HG03103 (cell line): ENCODE results near the gene C22orf31.

Experiments
- ATAC-seq: cut with Tn5 transposase; IDR thresholded peaks from one replicate; pipeline ENCODE4 v1.9.1; 2021; ENCODE audit warnings: low read depth; ENCODE audit not compliant: unreplicated experiment

The C22orf31 gene

DNA sequence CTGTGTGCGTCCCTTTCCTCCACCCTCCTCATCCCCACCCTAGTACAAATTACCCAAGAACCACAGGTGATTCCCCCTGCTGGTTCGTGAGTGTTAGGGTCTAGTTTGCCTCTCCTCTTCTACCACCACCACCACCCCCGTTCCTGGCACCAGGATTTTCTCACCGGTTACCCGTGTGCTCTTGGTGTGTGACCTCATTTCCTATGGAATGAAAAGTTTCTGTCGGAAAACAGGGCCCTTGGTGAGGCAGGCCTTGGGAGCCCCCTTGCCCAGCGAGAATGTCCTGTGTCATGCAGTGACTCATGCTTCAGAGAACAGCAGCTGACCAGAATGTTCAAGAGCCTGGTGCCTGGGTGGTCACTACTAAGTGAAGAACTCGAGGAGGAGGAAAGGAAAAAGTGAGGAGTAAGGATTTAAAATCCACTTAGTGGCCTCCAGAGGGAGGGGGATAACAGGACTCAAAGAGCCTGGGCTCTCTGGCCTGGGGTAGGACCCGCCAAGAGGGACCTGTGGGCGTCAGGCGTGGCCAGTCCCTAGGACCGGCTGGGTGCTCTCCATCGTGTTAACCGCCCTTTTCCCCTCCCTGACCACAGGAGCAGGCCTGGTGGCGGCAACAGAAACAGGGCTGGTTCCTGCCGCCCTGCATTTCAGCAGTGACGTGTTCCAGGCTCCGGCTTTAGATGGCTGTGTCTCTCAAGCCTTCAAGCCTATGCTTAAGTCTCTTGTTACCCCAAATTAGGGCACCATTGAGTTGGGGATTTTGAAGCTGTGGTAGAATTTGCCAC is 30.2 kb downstream of the C22orf31 start:
- ATAC-seq, result no peak

DNA sequence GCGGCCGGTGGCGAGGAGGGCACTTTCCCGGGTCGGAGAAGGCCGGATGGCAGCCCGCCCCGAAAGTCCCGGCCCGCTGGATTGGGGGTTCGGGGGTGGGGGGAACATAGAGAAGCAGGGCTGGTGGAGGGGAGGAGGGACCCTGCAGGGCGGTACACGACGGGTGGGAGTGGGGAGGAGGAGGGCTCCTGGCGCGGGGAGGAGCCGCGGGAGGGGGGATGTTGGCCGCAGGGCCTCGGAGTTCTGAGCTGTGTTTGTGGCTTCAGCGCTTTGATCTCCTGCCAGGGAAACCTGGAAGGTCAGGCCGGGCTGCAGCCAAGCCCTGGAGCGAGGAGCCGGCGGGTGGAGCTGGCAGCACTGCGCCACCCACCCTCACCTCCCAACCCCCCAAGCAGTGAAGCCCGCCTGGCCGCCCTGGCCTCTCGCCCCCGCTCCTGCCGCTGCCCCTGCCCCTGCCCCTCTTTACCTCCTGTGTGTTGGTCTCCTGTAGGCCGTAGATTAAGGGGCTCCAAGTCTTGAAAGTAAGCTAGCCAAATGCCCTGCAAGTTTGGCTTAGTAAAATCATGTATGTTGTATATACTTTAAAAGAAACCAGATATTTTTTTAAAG is 30.9 kb downstream of the C22orf31 start:
- ATAC-seq, result no peak

DNA sequence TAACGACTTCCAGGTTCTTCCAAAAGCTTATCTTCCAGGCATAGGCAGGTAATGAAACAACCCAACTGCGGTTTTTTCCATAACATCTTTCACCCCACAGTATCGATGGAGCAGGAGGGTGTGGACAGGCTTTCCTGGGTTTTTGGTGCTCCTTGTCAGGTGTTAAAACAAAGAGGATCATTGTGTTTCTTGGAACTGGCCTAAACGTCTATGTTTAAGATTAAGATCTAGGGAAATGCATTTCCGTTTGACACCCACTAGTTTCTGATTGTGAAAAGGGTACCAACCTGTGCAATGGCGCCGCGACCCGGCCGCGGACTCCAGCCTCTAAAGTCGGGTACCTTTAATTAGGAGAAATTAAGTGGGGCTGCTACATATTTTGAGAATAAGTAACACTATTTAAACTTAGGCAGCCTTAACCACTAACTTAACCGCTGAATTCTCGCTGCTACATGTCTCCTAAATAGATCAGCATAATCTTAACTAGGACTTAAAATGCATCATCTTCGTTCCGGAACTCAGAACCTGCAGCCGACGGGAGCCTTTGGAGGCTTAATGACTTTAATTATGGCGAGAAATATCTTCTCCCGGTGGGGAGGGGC is 31.5 kb downstream of the C22orf31 start:
- ATAC-seq, result no peak

DNA sequence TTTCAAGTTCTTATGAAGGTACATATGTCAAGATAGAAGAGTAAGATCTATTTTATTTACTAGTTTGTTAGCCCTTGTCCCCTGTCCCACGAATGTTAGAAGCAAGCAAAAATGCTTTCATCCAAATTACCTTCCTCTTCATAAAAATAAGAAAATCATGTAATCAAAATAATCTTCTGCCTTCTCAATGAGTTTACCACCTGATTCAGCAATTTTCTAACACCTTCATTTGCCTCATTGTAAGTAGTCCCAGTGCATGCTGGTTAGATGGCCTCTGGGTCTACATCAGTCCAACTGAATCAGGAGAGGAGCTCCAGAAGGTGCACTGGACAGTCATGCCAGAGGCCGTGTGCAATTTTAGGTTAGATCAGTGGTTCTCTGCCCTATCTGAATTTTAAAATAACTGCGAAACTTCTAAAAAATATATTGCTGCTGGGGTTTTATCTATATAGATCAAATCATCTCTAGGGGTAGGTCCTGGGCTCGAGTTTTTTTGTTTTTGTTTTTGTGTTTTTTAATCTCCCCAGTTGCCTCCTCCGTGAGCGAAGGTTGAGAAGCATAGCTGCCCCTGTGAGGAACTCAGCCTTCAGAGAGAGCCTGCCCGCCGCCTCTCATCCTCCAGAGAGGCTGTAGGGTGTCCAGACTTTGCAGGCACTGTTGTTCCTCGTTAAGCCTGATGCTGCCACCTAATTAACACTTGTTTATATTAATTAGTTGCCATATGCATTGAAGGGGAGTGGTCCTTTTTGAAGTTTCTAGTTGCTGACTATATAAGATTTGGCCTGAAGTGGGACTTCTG is 32.2 kb downstream of the C22orf31 start:
- ATAC-seq, result no peak

DNA sequence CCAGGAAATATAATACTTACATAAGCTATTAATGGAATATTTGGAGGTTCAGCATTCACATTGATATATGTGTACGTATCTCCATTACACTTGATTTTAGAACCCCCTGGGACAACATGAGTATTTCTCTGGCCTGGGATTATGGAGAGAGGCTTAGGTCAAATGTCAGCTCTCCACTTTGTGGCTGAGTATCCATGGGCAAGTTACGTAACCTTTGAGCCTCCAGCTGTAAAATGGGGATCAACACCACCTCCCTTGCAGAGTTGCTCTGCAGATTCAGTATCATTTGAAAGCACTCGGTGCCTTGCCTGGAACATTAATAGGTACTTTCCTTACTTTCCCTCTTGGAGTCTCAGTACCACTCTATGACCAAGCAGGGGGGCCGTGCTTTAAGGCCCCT is 33.2 kb downstream of the C22orf31 start:
- no peak for ATAC-seq

DNA sequence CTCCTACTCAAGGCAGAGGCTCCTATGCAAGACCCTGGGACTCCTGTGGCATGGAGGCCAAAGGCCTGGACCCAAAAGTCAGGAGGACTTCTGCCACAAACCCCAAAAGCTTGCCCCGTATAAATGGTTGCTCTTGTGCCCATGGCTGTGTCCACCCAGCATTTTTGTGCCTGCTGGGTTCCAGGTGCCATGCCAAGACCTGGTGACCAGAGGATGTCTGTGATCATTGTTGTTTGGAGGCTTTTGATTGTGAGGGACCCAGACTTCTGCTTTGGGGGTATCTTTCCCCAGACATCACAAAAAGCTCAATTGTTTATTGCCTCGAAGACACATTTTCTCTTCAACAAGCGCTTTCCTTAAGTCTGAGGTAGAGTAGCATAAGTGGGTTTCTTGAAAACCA is 35.1 kb downstream of the C22orf31 start:
- no peak for ATAC-seq

DNA sequence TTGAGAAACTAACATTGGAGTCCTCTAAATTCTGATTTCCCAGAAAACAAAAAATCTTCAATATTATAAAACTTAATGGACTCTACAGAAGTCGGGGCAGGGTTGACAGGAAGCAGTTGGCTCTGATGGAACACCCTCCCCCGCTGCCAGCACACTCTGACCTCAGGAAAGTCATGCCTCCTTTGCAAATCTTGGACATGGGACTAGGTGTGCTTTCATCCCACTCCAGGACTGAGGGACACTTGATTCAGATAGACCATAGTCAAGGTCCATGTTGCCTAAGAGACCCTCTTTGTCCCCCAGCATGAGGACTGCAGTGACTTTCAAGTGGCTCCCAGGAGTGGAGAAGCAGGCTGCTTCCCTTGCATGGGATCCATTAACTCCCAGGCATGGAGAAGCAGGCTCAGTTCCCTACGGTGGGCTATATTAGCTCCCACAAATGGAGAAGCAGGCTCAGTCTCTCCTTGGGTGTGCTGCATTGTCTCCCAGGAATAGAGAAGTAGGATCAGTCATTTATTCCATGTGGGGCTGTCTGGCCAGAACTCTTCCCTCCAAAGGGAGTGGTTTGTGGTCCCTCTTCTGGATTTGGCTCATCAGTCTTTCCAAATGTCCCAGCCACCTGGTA is 38.3 kb downstream of the C22orf31 start:
- ATAC-seq, result no peak

DNA sequence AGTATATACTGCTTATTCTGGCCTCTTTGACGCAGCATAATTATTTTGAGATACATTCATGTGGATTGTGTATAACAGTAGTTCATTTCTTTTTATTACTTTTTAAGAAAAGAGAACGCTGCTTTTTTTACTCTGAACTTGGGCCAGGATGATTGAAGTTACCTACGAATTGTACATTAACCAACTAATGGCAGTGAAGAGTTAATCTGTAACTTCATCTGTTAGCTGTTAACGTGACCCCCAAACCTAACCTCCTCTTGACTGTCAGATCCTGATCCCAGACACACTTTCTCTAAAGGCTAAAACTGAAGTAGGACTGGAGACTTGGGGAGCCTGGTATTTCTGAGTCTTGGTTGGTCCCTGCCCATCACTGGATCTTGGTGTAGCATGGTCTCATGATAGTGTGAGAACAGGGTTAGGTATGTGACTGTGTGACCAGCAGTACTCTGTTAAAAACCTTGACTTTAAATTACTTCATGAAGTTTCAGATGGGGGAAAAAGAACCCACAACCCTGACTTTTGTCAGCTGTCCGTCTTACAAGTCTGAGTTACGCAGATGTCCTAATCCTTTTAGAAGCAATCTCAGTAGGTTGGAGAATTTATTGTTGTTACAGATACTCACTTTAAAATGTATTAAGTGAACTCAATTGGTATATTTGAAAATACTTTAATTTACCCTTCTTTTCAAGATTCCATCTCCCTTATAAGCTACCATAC is 39.4 kb downstream of the C22orf31 start:
- no peak for ATAC-seq

DNA sequence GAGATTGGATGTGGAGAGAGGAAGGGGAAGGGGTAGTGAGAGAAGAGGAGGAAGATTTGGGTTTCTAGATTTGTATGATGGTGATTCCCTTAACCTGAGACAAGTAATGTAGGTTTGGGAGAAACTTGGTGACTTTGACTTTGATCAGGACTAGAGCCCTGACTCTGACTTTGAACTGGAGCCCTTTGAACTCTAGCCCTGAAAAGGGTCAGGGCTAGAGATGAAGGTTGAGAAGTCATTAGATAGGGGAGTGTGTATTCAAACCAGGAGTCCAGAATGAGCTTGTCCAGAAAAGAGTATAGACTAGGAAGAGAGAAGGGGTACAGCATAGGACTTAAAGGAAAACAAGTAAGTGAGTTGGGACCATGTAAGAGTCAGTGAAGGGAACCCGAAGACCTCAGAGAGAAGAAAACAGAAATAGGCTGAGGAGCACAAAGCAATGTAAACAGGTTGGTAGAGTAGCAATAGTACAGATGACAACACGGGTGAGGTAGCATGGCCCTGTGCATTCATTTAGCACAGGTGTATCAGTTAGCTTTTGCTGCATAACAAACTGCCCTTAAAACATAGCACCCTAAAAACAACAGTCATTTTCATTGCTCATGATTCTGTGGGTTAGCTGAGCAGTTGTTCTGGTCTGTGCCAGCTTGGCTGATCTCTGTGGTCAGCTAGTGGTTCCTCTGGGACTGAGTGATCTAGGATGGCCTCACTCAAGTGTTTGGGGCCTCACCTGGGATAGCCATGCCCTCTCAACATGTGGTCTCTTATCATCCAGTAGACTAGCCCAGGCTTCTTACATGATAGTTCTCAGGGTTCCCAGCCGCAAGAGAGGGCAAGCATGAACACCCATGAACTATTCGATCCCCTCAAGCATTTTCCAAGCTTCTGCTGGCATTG is 43.1 kb downstream of the C22orf31 start:
- ATAC-seq, result no peak

DNA sequence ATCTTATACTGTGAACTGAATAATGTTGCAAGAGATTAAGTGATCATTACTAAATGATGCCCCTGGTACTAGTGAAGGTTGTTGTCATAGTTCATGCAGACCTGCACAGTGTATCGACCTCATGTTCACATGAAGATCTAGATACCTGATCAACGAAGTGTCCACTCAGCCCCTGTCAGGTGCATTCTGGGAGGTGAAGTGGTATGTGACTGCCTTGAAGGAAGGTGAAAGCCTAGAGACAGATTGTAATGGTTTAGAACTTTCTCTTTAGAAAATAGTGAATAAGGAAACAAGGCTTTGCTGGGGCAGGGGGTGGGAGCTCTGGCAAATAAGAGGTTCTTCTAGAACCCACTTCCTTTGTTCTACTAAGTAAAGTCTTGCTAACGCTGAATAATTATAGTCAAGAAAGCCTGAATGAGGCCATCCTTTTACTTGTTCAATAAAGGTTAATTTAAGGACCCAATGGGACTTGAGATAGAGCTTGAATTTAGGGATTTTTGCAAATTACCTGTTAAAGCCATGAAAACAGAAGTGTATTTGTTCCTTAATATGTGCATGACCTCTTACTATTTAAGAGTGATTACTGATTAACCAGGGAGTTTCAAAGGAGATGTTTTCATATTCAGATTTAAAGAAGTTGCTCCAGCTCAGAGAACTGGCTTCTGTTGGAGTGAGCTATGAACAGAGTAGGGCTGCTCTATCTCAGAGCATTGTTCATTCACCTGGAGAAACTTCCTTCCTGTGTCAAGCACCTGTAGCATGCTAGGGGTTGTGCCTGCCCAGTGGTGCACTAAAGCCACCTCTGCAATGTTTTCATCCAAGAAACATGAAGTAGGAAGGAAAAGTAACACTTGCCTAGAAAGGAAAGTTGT is 45.3 kb downstream of the C22orf31 start:
- ATAC-seq, result no peak

DNA sequence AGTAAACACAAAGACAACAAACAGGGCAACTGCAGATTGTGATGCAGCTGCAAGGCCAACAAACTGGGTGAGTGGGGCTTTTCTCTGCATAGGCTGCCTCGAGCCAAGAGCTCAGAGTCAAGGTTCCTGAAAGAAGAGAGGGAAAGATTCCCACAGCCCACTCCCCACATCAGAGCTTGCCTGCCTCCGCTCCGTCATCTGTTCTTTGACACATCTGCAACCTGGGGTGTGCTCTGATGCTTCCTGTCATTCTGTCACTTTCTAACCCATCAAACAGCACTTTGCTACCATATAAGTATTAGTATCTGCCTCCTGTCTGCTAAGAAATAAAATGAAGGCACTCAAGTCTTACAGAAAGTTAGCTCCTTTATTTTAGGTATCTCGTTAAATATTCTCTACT is 46.9 kb downstream of the C22orf31 start:
- no peak for ATAC-seq

DNA sequence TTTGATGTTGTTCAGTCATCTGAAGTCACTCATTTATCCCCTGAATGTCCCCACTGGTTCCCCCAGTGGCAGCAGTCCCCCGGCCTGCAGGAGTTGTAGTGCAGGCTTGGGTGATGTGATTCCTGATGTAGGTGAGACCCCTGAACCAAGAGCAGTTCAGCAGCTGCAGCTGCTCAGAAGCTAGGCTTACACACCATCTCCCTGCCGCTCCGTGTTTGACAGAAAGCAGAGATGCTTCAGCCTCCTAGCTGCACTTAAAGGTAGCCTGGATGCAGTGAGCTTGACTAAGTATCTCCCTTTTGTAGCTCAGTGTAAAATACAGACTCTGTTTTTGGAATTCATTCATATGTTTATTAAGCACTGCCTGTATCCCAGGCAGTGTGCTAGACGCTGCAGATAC is 47.3 kb downstream of the C22orf31 start:
- no peak for ATAC-seq

DNA sequence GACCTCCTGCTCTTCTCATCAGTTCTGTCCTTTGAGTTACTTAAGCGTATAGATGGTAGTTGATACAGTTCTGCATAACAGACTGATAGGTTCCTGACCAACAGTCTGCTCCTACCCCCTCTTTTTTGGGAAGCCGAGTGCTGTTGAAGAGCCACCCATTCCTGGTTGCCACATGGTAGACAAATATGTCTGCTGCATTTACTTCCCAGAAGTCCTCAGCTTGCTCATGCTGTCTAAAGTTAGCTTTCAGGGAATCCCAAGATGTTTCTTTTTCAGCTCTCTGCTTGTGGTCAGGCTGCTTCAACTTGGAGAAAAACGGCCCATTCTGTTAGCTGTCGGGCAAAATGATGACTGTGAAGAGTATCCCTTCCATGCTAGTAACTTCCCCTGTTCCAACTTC is 48.7 kb downstream of the C22orf31 start:
- no peak for ATAC-seq

DNA sequence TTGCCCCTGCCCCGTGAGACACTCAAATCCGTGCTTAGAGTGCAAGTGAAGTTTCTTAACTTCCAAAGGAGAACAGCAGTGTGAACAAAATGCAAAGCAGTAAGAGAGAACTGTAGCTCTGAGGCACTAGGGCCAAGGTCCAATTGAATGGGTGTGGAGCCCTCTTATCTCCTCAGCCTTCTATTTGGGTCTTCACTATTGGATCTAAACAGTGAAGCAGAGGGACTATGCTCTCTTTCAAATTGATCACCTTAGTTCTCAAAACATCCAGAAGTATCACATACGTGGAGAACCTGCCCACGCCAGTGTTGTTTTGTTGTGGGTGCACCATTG is 49.6 kb downstream of the C22orf31 start:
- ATAC-seq, result no peak

DNA sequence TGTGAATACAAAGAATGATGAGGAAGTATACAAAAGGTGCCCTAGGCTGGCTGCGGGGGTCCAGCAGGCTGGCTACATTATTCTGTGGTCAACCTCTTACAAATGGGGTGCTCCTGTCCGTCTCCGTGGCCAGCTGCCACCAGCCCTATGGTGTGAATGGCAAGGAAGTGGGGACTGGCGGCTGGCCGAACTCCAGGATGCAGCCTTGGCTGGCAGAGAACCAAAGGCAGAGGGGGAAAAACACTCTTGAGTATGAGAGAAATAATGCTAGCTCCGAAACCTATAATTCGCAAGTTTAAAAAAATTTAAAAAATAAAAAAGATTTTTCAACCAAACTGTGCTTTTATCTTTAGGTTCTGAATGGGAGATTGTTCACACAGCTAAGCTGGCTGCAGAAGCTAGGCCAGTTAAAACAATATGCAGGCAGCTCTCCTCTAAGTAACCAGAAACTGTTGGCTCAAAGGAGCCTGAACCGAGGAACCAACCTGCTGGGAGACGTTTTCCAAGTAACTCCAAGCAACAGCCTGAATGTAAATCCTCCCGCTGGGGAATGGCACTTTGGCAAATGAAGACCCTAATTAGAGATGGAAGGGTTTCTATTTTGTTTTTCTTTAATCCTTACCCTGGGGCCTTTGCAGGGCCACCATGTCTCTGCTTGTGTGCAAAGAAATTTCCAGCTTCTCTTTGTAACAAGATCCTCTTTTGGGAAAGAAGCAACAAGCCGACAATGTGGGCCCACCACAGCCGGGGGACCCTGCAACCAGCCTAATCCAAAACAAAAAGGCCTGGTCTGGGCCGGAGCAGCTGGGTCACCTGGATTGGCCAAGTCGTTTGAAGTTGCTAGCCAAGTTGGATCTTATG is 50.2 kb downstream of the C22orf31 start:
- no peak for ATAC-seq

DNA sequence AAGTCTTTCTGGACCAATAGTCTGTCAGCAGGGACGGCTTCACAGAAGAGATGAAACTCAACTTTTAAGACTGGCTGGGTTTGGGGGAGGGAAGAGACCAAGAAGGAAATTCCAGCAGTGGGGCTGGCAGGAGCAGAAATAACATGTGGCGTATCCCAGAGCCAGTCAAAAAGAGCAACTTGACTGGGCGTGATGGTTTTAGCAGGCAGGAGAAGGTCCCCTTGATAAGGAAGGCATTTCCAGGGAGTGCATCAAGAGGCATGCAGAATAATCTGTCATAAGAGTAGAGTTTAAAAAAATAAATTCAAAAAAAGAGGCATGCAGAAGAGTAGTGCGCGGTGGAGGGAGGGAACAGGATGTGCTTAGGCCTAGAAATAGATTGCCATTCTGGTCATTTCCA is 52.5 kb downstream of the C22orf31 start:
- no peak for ATAC-seq
